ENCODE data around the gene CAMSAP1.
A peak's percentile ranks its signal among the peaks of the same experiment; 100 is the strongest.
"Not testable (repeated sequence)": the region's sequence is repeated elsewhere in the genome, so short reads cannot be mapped to it uniquely, and the experiment has no call there.

The CAMSAP1 gene

DNA sequence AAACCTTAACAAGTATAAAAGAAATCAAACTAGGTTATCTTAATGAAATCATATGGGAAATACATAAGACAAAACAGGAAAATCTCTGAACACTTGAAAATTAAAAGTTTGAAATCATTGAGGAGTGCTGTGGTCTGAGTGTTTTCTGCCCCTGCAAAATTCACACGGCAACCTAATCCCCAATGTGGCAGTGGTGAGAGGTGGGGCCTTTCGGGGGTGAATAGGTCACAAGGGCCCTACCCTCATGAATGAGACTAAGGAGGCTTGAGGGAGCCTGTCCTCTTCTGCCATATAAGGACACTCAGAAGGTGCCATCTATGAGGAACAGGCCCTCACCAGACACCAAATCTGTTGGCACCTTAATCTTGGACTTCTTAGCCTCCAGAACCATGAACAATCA lies 10.7 kb downstream of the CAMSAP1 start:
- CTCF ChIA-PET: interaction anchor here (0.6 kb wide), 1 partner anchor 1016 kb away, joined by 3 read pairs; no protein-coding TSS in a partner anchor
- no peak overlapping the region for H3K27ac ChIP-seq
- no peak for DNase-seq (ENCODE audit: low spot score)
- POLR2A ChIA-PET (ENCODE audit: low non-redundant PET): no interaction called here
- TF ChIP-seq, protein P1, sequence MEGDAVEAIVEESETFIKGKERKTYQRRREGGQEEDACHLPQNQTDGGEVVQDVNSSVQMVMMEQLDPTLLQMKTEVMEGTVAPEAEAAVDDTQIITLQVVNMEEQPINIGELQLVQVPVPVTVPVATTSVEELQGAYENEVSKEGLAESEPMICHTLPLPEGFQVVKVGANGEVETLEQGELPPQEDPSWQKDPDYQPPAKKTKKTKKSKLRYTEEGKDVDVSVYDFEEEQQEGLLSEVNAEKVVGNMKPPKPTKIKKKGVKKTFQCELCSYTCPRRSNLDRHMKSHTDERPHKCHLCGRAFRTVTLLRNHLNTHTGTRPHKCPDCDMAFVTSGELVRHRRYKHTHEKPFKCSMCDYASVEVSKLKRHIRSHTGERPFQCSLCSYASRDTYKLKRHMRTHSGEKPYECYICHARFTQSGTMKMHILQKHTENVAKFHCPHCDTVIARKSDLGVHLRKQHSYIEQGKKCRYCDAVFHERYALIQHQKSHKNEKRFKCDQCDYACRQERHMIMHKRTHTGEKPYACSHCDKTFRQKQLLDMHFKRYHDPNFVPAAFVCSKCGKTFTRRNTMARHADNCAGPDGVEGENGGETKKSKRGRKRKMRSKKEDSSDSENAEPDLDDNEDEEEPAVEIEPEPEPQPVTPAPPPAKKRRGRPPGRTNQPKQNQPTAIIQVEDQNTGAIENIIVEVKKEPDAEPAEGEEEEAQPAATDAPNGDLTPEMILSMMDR (conservative IDR thresholded peaks at IDR 0.05; ENCODE audit: low read depth): no peak

DNA sequence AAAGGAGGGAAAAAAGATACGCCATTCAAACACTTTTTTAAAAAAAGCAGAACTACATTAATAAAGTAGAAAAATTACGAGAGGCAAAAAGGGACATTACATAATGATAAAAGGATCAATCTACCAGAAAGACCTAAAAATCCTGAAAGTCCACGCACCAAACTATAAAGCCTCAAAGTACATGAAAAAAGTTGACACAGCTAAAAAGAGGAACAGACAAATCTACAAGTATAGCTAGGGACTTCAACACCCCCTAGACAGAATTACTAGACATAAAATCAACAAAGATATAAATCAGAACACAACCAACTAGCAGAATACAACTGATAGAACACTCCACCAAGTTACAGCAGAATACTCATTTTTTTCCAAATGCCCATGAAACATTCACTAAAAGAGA lies 11.1 kb downstream of the CAMSAP1 start:
- DNase-seq (ENCODE audit: low spot score): no peak
- TF ChIP-seq, protein P1 (conservative IDR thresholded peaks at IDR 0.05; ENCODE audit: low read depth): no peak
- POLR2A ChIA-PET (ENCODE audit: low non-redundant PET): no interaction called here
- CTCF ChIA-PET: no interaction called here
- no peak overlapping the region for H3K27ac ChIP-seq

DNA sequence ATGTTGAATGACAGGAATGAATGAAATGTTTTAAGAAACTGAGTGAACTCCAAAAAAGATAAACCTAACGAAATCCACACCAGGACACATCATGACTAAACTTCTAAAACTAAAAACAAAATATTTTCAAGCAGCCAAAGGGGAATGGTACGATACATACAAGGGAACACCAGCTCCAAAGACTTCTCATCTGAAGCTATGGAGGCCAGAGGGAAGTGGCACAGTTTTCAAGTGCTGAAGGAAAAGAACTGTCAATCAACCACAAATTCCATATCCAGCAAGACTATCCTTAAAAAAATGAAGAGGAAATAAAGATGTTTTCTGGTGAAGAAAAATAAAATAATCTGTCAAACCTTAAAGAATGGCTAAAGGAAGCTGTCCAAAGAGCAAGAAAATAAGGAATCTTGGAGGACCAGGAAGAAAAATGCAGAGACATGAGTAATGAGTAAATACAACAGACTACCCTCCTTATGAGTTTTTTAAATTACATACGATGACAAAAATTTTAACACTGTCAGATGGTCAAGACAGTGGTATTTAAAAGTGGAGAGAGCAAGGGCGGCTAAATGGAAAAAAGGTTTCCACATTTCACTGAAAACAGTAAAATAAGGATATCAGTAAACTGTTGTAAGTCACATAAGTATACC lies 12.0 kb downstream of the CAMSAP1 start:
- TF ChIP-seq, protein P1 (conservative IDR thresholded peaks at IDR 0.05; ENCODE audit: low read depth): no peak
- no peak overlapping the region for H3K27ac ChIP-seq
- ChIA-PET CTCF (interaction anchor here (1.0 kb wide), 1 partner anchor 227 kb away, joined by 3 read pairs; no protein-coding TSS in a partner anchor), POLR2A (ENCODE audit: low non-redundant PET) (no interaction called here)
- no peak for DNase-seq (ENCODE audit: low spot score)

DNA sequence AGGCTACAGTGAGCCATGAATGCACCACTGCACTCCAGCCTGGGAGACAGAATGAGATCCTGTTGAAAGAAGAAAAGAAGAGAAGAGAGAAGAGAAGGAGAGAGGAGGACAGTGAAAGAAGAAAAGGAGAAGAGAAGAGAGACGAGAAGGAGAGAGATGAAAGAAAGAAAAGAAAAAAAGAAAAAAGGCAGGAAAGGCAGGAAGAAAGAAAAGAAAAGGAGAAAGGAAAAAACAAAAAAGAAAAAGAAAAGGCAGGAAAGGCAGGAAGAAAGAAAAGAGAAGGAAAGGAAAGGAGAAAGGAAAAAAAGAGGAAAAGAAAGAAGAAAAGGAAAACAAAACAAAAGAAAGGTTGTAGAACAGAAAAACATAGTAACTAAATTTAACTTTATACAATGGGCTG lies 14.2 kb downstream of the CAMSAP1 start:
- POLR2A ChIA-PET (ENCODE audit: low non-redundant PET): no interaction called here

DNA sequence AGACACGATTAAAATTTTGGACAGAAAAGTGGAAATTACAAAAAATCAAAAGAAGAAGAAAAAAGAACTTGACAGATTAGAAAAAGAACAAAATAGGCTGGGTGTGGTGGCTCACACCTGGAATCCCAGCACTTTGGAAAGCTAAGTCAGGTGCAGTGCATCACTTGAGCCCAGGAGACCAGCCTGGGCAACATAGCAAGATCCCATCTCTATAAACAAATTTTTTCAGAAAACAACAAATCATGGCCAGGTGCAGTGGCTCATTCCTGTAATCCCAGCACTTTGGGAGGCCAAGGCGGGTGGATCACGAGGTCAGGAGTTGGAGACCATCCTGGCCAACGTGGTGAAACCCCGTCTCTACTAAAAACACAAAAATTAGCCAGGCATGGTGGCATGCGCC lies 15.0 kb downstream of the CAMSAP1 start:
- CTCF ChIA-PET: not testable (repeated sequence)

More for the DNA sequence above, 14.2 kb downstream of the CAMSAP1 start:
- TF ChIP-seq, protein P1 (conservative IDR thresholded peaks at IDR 0.05; ENCODE audit: low read depth): no peak
- no peak overlapping the region for H3K27ac ChIP-seq
- CTCF ChIA-PET: no interaction called here
- DNase-seq (ENCODE audit: low spot score): no peak

DNA sequence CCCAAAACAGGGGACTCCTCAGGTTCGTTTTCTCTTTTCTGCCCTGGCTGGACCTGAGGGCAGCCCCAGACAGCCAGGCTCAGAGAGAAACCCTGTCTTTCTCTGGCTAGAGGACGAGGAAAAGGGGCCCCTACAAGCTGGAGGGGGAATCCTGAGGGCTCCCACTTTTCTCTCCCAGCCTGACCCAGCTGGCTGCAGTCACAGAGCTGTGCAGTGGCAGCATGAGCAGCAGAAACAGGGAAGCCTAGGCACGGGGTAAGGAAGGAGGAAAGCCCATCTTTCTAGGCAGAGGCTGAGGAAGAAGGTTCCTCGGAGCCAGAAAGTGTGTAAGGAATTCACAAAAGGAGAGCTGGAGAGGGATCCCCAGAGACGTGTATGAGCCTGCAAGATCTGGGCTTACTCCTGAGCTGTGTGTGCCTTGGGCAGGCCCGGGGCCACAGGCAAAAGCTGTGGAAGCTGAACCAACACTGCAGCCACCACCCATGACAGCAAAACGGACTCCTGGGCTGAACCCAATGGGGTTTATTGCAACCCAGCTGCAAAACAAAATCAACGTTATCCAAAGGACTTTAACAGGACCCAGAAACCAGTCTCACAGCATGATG lies 16.2 kb downstream of the CAMSAP1 start:
- ChIA-PET CTCF (interaction anchor here (0.5 to 0.9 kb wide), 3 partner anchors 58 to 94 kb away, joined by 3 read pairs; no protein-coding TSS in a partner anchor), POLR2A (ENCODE audit: low non-redundant PET) (no interaction called here)
- TF ChIP-seq, protein P1 (conservative IDR thresholded peaks at IDR 0.05; ENCODE audit: low read depth): no peak
- peak overlapping the region; percentile 84 for H3K27ac ChIP-seq
- peak; percentile 68 for DNase-seq (ENCODE audit: low spot score)

More for the DNA sequence above, 15.0 kb downstream of the CAMSAP1 start:
- POLR2A ChIA-PET (ENCODE audit: low non-redundant PET); H3K27ac ChIP-seq; DNase-seq (ENCODE audit: low spot score): not testable (repeated sequence)
